Stimulated activated CD8-positive, alpha-beta memory T cell treated with anti-CD3 and anti-CD28 coated beads, Interleukin-15, amount 100 ng/mL, for 48 hours (primary cell): Measurements from ENCODE around the gene SLC9A9.

Source experiments
- DNase-seq, 2 donors: peaks; one replicate each; pipeline ENCODE4 v3.0.0-alpha.2; 2020; ENCODE audit warnings: low read depth in 2 of 2

SLC9A9 gene

GRCh38 chr3:143218166-143218835 lies 630.0 kb downstream of the SLC9A9 start:
- no peak for DNase-seq

- DNase-seq: no peak
These were observed 631.0 kb downstream of the SLC9A9 start for GRCh38 chr3:143217283-143217682.

GRCh38 chr3:143216709-143217182 lies 631.5 kb downstream of the SLC9A9 start:
- no peak for DNase-seq
